Activated CD8-positive, alpha-beta memory T cell treated with anti-CD3 and anti-CD28 coated beads for 48 hours (primary cell): Measurements from ENCODE around the gene IRGC.
"Not testable (repeated sequence)": the region's sequence is repeated elsewhere in the genome, so short reads cannot be mapped to it uniquely, and the experiment has no call there.

Source experiments
- DNase-seq, 3 experiments: peaks; one replicate each; pipeline ENCODE4 v3.0.0-alpha.2; 2020; ENCODE audit warnings: low read depth in 2 of 3, low spot score in 2 of 3

IRGC gene

GRCh38 chr19:43715776-43716175 is at the start of gene IRGC:
Gene IRGC, plus strand, starts transcription at chr19:43716076. Its CDS starts 2,483 bp downstream, at chr19:43718559.
- DNase-seq, result no peak

GRCh38 chr19:43667126-43667875 is 48.6 kb upstream of the IRGC start:
- DNase-seq, result no peak

GRCh38 chr19:43667876-43668405 is 47.9 kb upstream of the IRGC start:
- peak in 1 of 3 experiments; percentile 88 for DNase-seq

GRCh38 chr19:43668406-43669109 is 47.3 kb upstream of the IRGC start:
- peak; percentile 81 to 95 (median 90) for DNase-seq

GRCh38 chr19:43672061-43672679 is 43.7 kb upstream of the IRGC start:
- DNase-seq, result no peak

GRCh38 chr19:43673637-43674036 is 42.2 kb upstream of the IRGC start:
- DNase-seq, result no peak

GRCh38 chr19:43674183-43674582 is 41.7 kb upstream of the IRGC start:
- no peak for DNase-seq

- DNase-seq, result no peak
Measured at GRCh38 chr19:43674596-43674995, 41.3 kb upstream of the IRGC start.

GRCh38 chr19:43675269-43675879 is 40.5 kb upstream of the IRGC start:
- DNase-seq, result no peak

GRCh38 chr19:43675906-43676305 is 40.0 kb upstream of the IRGC start:
- no peak for DNase-seq

GRCh38 chr19:43678512-43679261 is 37.2 kb upstream of the IRGC start:
- no peak for DNase-seq

GRCh38 chr19:43681821-43682220 is 34.1 kb upstream of the IRGC start:
- no peak for DNase-seq

GRCh38 chr19:43682269-43682668 is 33.6 kb upstream of the IRGC start:
- DNase-seq, result not testable (repeated sequence)

- DNase-seq, result no peak
Measured at GRCh38 chr19:43682824-43683661, 32.8 kb upstream of the IRGC start.

- DNase-seq, result no peak
Measured at GRCh38 chr19:43683905-43684304, 32.0 kb upstream of the IRGC start.

GRCh38 chr19:43684326-43684725 is 31.6 kb upstream of the IRGC start:
- DNase-seq, result no peak

- DNase-seq, result no peak
Measured at GRCh38 chr19:43687660-43687997, 28.2 kb upstream of the IRGC start.

- no peak for DNase-seq
Measured at GRCh38 chr19:43688059-43688701, 27.7 kb upstream of the IRGC start.

GRCh38 chr19:43690444-43690843 is 25.4 kb upstream of the IRGC start:
- no peak for DNase-seq
